PC-3 (cell line): ENCODE measurements around the gene TRMT10B. TPM values are rescaled to one million over a fixed set of nuclear protein-coding genes. Genes with fewer than 3 reads are reported as not detected.
"Not testable (repeated sequence)": the region's sequence is repeated elsewhere in the genome, so short reads cannot be mapped to it uniquely, and the experiment has no call there.

Experiments
- ATAC-seq: fragments of 200-7000 bp; cut with Tn5 transposase; 2 replicates; pipeline ENCODE4 v1.9.1; 2020; ENCODE audit warnings: mild to moderate bottlenecking, moderate library complexity
- BruUV-seq: library from RNA; stranded (reverse); fragments of 400-500 nt; replicated peaks from 2 replicates; lab custom pipeline; 2021; lab: Mats Ljungman, UMichigan
- CTCF ChIA-PET: fragments of 300-600 bp; sonication (Branson Sonifier 250); formaldehyde crosslinking; loops from one replicate; lab custom pipeline; 2022; ENCODE audit warnings: antibody characterized with exemption; lab: Charles Lee
- POLR2A ChIA-PET: fragments of 300-600 bp; sonication (Branson Sonifier 250); formaldehyde crosslinking; loops from one replicate; lab custom pipeline; 2022; ENCODE audit warnings: antibody characterized with exemption; ENCODE audit not compliant: unreplicated experiment; lab: Charles Lee
- DNase-seq: peaks from one replicate; pipeline ENCODE4 v3.0.0-alpha.2; 2015
- H2AFZ ChIP-seq: fragments of 300-600 bp; sonication (generic); 2 replicates; pipeline ENCODE4 v1.6.0; 2016; ENCODE audit warnings: antibody characterized with exemption, low read length
- H3F3A ChIP-seq: fragments of 300-600 bp; sonication (generic); one replicate; pipeline ENCODE4 v1.6.0; 2017; ENCODE audit warnings: antibody characterized with exemption, low read length, control low read depth, mild to moderate bottlenecking; ENCODE audit not compliant: unreplicated experiment
- H3K27ac ChIP-seq: fragments of 300-600 bp; sonication (generic); 2 replicates; pipeline ENCODE4 v1.5.1; 2016; ENCODE audit warnings: mild to moderate bottlenecking, low read length
- H3K27me3 ChIP-seq: fragments of 300-600 bp; sonication (generic); 2 replicates; pipeline ENCODE4 v1.6.1; 2016; ENCODE audit warnings: low read length, mixed read lengths
- H3K36me3 ChIP-seq: fragments of 300-600 bp; sonication (generic); 2 replicates; pipeline ENCODE4 v1.6.1; 2016; ENCODE audit warnings: low read depth, mixed run types, low read length, mixed read lengths
- H3K4me1 ChIP-seq: fragments of 300-600 bp; sonication (generic); 2 replicates; pipeline ENCODE4 v1.5.1; 2016; ENCODE audit warnings: low read length; ENCODE audit not compliant: insufficient read depth
- H3K4me2 ChIP-seq: fragments of 300-600 bp; sonication (generic); 2 replicates; pipeline ENCODE4 v1.6.0; 2016; ENCODE audit warnings: low read length
- H3K4me3 ChIP-seq: fragments of 300-600 bp; sonication (generic); 2 replicates; pipeline ENCODE4 v1.5.1; 2016; ENCODE audit warnings: mild to moderate bottlenecking, low read length, mixed read lengths
- H3K79me2 ChIP-seq: fragments of 300-600 bp; sonication (generic); 2 replicates; pipeline ENCODE4 v1.6.1; 2017; ENCODE audit warnings: low read length, mixed read lengths
- H3K9ac ChIP-seq: fragments of 300-600 bp; sonication (generic); 2 replicates; pipeline ENCODE4 v1.6.0; 2016; ENCODE audit warnings: mild to moderate bottlenecking, low read length
- H3K9me2 ChIP-seq: fragments of 300-600 bp; sonication (generic); replicated peaks from 2 replicates; pipeline ENCODE4 v1.6.1; 2016; ENCODE audit warnings: mixed run types, low read length, mixed read lengths
- H3K9me3 ChIP-seq: fragments of 300-600 bp; sonication (generic); 2 replicates; pipeline ENCODE4 v1.6.1; 2016; ENCODE audit warnings: low read length, mixed read lengths
- H4K20me1 ChIP-seq: fragments of 300-600 bp; sonication (generic); 2 replicates; pipeline ENCODE4 v1.6.1; 2016; ENCODE audit warnings: low read length, mixed read lengths
- CTCF ChIP-seq: fragments of 300-600 bp; sonication (generic); conservative IDR thresholded peaks from 2 replicates; pipeline ENCODE4 v1.5.1; 2017; ENCODE audit warnings: antibody characterized with exemption, low read depth, mild to moderate bottlenecking, low read length
- EZH2 ChIP-seq: fragments of 300-600 bp; sonication (generic); IDR thresholded peaks from one replicate; pipeline ENCODE4 v1.6.1; 2017; ENCODE audit warnings: antibody characterized with exemption, mild to moderate bottlenecking, low read length; ENCODE audit not compliant: unreplicated experiment
- EZH2phosphoT487 ChIP-seq: fragments of 300-600 bp; sonication (generic); IDR thresholded peaks from 2 replicates; pipeline ENCODE4 v1.6.1; 2018; ENCODE audit warnings: mild to moderate bottlenecking, antibody characterized with exemption, low read length, borderline replicate concordance
- intact Hi-C: fragments of 100-400 bp; cut with micrococcal nuclease; formaldehyde crosslinking; loops from 2 replicates; pipeline ENCODE4 v1.9.0; 2023
- total RNA-seq: library from RNA; depleted of rRNA; stranded (reverse); fragments of >200 nt; gene quantifications from 2 replicates; pipeline ENCODE4 v1.2.3, GENCODE V29; 2014

TRMT10B gene
- total RNA-seq, 1 experiment from 2014 or later: 1.1 TPM

DNA sequence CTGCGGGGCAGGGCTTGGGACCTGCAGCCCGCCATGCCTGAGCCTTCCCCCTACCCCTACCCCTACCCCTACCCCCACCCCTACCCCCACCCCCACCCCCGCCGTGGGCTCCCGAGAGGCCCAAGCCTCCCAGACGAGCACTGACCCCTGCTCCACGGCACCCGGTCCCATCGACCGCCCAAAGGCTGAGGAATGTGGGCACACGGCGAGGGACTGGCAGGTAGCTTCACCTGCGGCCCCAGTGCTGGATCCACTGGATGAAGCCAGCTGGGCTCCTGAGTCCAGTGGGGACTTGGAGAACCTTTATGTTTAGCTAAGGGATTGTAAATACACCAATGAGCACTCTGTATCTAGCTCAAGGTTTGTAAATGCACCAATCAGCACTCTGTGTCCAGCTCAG lies 1.5 kb upstream of the TRMT10B start:
- H3K9me2 ChIP-seq, H3K36me3 ChIP-seq, H3K4me2 ChIP-seq, H4K20me1 ChIP-seq, DNase-seq, BruUV-seq, intact Hi-C loops, ATAC-seq, H3F3A ChIP-seq, H3K27ac ChIP-seq, CTCF ChIA-PET, H3K9me3 ChIP-seq, H3K9ac ChIP-seq, POLR2A ChIA-PET, H2AFZ ChIP-seq, H3K27me3 ChIP-seq, H3K4me3 ChIP-seq, H3K79me2 ChIP-seq: not testable (repeated sequence)
- H3K4me1 ChIP-seq: peaks cover 12% of the 10 kb centered on the region

DNA sequence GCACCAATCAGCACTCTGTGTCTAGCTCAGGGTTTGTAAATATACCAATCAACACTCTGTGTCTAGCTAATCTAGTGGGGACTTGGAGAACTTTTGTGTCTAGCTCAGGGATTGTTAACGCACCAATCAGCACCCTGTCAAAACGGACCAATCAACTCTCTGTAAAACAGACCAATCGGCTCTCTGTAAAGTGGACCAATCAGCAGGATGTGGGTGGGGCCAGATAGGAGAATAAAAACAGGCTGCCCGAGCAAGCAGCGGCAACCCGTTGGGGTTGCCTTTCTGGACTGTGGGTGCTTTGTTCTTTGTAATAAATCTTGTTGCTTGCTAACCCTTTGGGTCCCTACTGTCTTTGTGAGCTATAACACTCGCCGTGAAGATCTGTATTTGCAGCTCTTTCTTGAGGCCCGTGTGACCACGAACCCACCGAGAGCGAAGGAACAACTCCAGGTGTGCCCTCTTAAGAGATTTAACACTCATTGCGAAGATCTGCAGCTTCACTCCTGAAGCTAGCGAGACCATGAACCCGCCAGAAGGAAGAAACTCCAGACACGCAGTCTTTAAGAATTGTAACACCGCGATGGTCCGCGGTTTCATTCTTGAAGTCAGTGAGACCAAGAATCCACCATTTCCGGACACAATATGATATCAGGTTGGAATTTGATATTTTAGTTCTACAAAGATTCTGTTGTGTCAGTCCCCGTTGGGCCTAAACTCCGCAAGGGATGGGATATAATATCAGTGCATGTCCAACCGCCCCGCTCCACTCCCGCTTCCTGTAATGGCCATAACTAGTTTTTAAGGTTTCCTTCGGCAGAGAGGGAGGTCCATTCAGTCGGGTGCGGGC lies 740 bp upstream of the TRMT10B start:
- Histone ChIP-seq H2AFZ (peak overlapping the region; percentile 91), H3F3A (no peaks in the 10 kb centered on the region), H3K36me3 (no peaks in the 10 kb centered on the region), H3K27me3 (no peaks in the 10 kb centered on the region), H3K9me3 (no peaks in the 10 kb centered on the region), H3K79me2 (0 out of 2 replicates have a peak, but pooled peaks cover 4% of the 10 kb centered on the region), H3K27ac (no peak overlapping the region), H3K4me3 (peak overlapping the region; percentile 85), H3K9me2 (no peaks in the 10 kb centered on the region), H4K20me1 (no peaks in the 10 kb centered on the region), H3K4me1 (0 out of 2 replicates have a peak, but pooled peaks cover 6% of the 10 kb centered on the region), H3K9ac (peak overlapping the region; percentile 85), H3K4me2 (peak overlapping the region; percentile 91)
- ATAC-seq (no peak), DNase-seq (no peak)
- intact Hi-C loops: no loop called here
- BruUV-seq: no TSS peak
- ChIA-PET CTCF (no interaction called here), POLR2A (no interaction called here)
- TF ChIP-seq CTCF: no peak
- no peak for TF ChIP-seq EZH2
- no peak for TF ChIP-seq EZH2phosphoT487

DNA sequence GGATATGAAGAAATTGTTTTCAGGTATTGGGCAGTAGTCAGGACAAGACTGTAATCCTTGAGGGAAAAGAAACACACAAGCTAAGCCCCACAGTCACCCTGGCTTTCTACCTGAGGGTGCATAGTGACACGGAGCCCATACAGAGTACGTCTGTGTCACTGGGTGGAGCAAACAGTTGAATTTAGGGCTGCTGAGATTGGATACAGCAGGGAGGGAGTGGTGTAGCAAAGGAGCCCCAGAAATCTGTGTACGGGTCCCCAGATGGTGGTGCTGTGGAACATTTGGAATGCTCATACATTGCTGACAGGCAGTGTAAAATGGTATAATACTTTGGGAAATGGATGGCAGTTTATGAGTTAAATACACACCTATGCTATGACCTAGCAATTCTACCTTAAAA lies 5.1 kb downstream of the TRMT10B start:
- Histone ChIP-seq H3K27ac (no peak overlapping the region), H3F3A (no peaks in the 10 kb centered on the region), H3K27me3 (no peaks in the 10 kb centered on the region), H3K9me2 (no peaks in the 10 kb centered on the region), H3K4me1 (0 out of 2 replicates have a peak, but pooled peaks cover 11% of the 10 kb centered on the region), H3K4me2 (no peak overlapping the region), H3K9me3 (no peaks in the 10 kb centered on the region), H3K36me3 (no peaks in the 10 kb centered on the region), H3K79me2 (0 out of 2 replicates have a peak, but pooled peaks cover 4% of the 10 kb centered on the region), H4K20me1 (no peaks in the 10 kb centered on the region), H2AFZ (no peak overlapping the region), H3K9ac (no peak overlapping the region), H3K4me3 (no peak overlapping the region)
- TF ChIP-seq CTCF (no peak), EZH2 (no peak), EZH2phosphoT487 (no peak)
- BruUV-seq: no TSS peak
- CTCF ChIA-PET: no interaction called here
- no peak for ATAC-seq
- no peak for DNase-seq
- POLR2A ChIA-PET: no interaction called here
- intact Hi-C loops: no loop called here
